ENCODE results near the gene NCAM1.

GRCh38 chr11:113147249-113147648, 186.0 kb downstream of the NCAM1 start:
- no peak for TF ChIP-seq CTCF (IDR thresholded peaks at IDR 0.05)
- TF ChIP-seq CREB1 (CRISPR knock-in tag; IDR thresholded peaks at IDR 0.05), result no peak
- no peak for TF ChIP-seq RELA (CRISPR knock-in tag; IDR thresholded peaks at IDR 0.05; ENCODE audit: borderline replicate concordance)
- TF ChIP-seq CREM (CRISPR knock-in tag; IDR thresholded peaks at IDR 0.05), result no peak
